GM12878 (cell line): Measurements from ENCODE around the gene SPAG16. TPM values are rescaled to one million over a fixed set of nuclear protein-coding genes. Genes with fewer than 3 reads are reported as not detected.

Experiments
- FOXK2 ChIP-seq: fragments of 450-650 bp; IDR thresholded peaks from 2 replicates; pipeline ENCODE4 v1.6.1; 2017; ENCODE audit warnings: mild to moderate bottlenecking, moderate library complexity
- POLR2AphosphoS5 ChIP-seq: IDR thresholded peaks from 2 replicates; pipeline ENCODE4 v1.6.1; 2011; ENCODE audit warnings: mild to moderate bottlenecking, low read length, inconsistent platforms
- RELA ChIP-seq: fragments of 450-650 bp; IDR thresholded peaks from 2 replicates; pipeline ENCODE4 v1.8.0; 2014; ENCODE audit warnings: borderline replicate concordance; ENCODE audit not compliant: partially characterized antibody
- ZNF217 ChIP-seq: fragments of 450-650 bp; IDR thresholded peaks from 2 replicates; pipeline ENCODE4 v1.6.1; 2017; ENCODE audit warnings: antibody characterized with exemption, mild to moderate bottlenecking
- polyA plus RNA-seq, 11 experiments: library from polyadenylated mRNA; depleted of rRNA in 4 of 11; unstranded in 6 of 11; stranded (reverse) in 5 of 11; fragments of >200 nt; fragmentation: Nextera tagmentation in 4 of 11; fragmentation: Illumina TruSeq in 1 of 11; extraction: Ambion mirVana in 4 of 11; extraction: Trizol in 1 of 11; gene quantifications; 1 replicate in 1 of 11; 2 replicates in 10 of 11; pipeline versions ENCODE4 v1.2.1 to v1.2.3, GENCODE V29; 2011 to 2016; ENCODE audit warnings: inconsistent platforms in 2 of 11, missing spikeins in 2 of 11, low read depth in 1 of 11
- total RNA-seq, 4 experiments: library from RNA; depleted of rRNA in 3 of 4; stranded (reverse); fragments of >200 nt in 3 of 4; fragmentation: Illumina TruSeq in 1 of 4; extraction: Trizol in 1 of 4; gene quantifications; 2 replicates each; pipeline versions ENCODE4 v1.2.1 to v1.2.3, GENCODE V29; 2013 to 2021
- TF ChIP-seq, protein P1 (sequence below): IDR thresholded peaks from 2 replicates; pipeline ENCODE4 v1.6.1; 2012; ENCODE audit warnings: improper control_type of control experiment, low read depth, low read length; ENCODE audit not compliant: insufficient replicate concordance
- TF ChIP-seq, protein P2 (sequence below): fragments of 150-350 bp; IDR thresholded peaks from 2 replicates; pipeline ENCODE4 v1.6.1; 2014; ENCODE audit warnings: mild to moderate bottlenecking, low read depth, low read length
- TF ChIP-seq, protein P3 (sequence below): IDR thresholded peaks from 2 replicates; pipeline ENCODE4 v1.6.1; 2012; ENCODE audit warnings: low read depth, low read length, improper control_type of control experiment

The SPAG16 gene
- total and polyA plus RNA-seq, 10 of the 15 experiments (the other 5 are each of a cell fraction or from before 2014, with no cell fraction given) = 6.0 to 25.0 (median 15.2) TPM

DNA sequence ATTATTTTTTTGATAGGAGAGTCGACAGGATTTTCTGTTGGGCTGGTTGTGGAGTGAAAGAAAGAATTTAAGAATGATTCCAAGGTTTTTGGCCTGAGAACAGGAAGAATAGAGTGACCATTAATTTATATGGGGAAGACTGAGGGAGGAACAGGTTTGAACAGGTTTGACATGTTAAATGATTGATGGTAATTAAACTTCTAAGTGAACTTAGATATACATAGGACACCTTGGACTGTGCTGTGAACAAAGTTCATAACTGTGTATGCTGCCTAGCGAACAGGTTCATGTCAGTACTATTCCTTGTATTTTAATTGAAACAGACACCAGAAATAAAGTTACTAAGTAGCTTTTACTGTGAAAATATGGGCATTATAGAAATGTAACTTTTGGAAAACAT is 212.0 kb downstream of the SPAG16 start (continued):
- TF ChIP-seq, protein P1, sequence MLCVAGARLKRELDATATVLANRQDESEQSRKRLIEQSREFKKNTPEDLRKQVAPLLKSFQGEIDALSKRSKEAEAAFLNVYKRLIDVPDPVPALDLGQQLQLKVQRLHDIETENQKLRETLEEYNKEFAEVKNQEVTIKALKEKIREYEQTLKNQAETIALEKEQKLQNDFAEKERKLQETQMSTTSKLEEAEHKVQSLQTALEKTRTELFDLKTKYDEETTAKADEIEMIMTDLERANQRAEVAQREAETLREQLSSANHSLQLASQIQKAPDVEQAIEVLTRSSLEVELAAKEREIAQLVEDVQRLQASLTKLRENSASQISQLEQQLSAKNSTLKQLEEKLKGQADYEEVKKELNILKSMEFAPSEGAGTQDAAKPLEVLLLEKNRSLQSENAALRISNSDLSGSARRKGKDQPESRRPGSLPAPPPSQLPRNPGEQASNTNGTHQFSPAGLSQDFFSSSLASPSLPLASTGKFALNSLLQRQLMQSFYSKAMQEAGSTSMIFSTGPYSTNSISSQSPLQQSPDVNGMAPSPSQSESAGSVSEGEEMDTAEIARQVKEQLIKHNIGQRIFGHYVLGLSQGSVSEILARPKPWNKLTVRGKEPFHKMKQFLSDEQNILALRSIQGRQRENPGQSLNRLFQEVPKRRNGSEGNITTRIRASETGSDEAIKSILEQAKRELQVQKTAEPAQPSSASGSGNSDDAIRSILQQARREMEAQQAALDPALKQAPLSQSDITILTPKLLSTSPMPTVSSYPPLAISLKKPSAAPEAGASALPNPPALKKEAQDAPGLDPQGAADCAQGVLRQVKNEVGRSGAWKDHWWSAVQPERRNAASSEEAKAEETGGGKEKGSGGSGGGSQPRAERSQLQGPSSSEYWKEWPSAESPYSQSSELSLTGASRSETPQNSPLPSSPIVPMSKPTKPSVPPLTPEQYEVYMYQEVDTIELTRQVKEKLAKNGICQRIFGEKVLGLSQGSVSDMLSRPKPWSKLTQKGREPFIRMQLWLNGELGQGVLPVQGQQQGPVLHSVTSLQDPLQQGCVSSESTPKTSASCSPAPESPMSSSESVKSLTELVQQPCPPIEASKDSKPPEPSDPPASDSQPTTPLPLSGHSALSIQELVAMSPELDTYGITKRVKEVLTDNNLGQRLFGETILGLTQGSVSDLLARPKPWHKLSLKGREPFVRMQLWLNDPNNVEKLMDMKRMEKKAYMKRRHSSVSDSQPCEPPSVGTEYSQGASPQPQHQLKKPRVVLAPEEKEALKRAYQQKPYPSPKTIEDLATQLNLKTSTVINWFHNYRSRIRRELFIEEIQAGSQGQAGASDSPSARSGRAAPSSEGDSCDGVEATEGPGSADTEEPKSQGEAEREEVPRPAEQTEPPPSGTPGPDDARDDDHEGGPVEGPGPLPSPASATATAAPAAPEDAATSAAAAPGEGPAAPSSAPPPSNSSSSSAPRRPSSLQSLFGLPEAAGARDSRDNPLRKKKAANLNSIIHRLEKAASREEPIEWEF = no peak
- no peak for TF ChIP-seq ZNF217
- TF ChIP-seq, protein P2, sequence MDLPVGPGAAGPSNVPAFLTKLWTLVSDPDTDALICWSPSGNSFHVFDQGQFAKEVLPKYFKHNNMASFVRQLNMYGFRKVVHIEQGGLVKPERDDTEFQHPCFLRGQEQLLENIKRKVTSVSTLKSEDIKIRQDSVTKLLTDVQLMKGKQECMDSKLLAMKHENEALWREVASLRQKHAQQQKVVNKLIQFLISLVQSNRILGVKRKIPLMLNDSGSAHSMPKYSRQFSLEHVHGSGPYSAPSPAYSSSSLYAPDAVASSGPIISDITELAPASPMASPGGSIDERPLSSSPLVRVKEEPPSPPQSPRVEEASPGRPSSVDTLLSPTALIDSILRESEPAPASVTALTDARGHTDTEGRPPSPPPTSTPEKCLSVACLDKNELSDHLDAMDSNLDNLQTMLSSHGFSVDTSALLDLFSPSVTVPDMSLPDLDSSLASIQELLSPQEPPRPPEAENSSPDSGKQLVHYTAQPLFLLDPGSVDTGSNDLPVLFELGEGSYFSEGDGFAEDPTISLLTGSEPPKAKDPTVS = no peak
- TF ChIP-seq POLR2AphosphoS5 = no peak
- TF ChIP-seq FOXK2 = no peak
- TF ChIP-seq, protein P3, sequence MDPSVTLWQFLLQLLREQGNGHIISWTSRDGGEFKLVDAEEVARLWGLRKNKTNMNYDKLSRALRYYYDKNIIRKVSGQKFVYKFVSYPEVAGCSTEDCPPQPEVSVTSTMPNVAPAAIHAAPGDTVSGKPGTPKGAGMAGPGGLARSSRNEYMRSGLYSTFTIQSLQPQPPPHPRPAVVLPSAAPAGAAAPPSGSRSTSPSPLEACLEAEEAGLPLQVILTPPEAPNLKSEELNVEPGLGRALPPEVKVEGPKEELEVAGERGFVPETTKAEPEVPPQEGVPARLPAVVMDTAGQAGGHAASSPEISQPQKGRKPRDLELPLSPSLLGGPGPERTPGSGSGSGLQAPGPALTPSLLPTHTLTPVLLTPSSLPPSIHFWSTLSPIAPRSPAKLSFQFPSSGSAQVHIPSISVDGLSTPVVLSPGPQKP = no peak
- TF ChIP-seq RELA = no peak
